Dermis microvascular lymphatic vessel endothelial cell (primary cell): ENCODE results near the gene GBP1. TPM values are rescaled to one million over a fixed set of nuclear protein-coding genes. Genes with fewer than 3 reads are reported as not detected.
"Not testable (repeated sequence)": the region's sequence is repeated elsewhere in the genome, so short reads cannot be mapped to it uniquely, and the experiment has no call there.

Experiments used
- DNase-seq, 2 donors: peaks; one replicate each; pipeline versions ENCODE4 v3.0.0 to v3.0.0-alpha.2; 2010; ENCODE audit warnings: low read depth in 2 of 2
- total RNA-seq: library from RNA; depleted of rRNA; stranded (reverse); fragments of >200 nt; gene quantifications from 2 replicates; pipeline ENCODE4 v1.2.1, GENCODE V29; 2014

GBP1 gene
- total RNA-seq, 1 donor from 2014 or later, result 8.6 TPM

- DNase-seq, result no peak
Measured at GRCh38 chr1:89060091-89060490, 4.9 kb downstream of the GBP1 start.

- DNase-seq, result no peak
Measured at GRCh38 chr1:89051955-89052312, 13.1 kb downstream of the GBP1 start.

GRCh38 chr1:89051300-89051954, 13.6 kb downstream of the GBP1 start:
- no peak for DNase-seq

- no peak for DNase-seq
Measured at GRCh38 chr1:89050649-89051033, 14.4 kb downstream of the GBP1 start.

GRCh38 chr1:89049901-89050648, 14.9 kb downstream of the GBP1 start:
- DNase-seq, result not testable (repeated sequence)

GRCh38 chr1:89049187-89049586, 15.8 kb downstream of the GBP1 start:
- DNase-seq, result not testable (repeated sequence)

- peak in 1 of 2 donors; percentile 39 for DNase-seq
Measured at GRCh38 chr1:89047734-89048133, 17.3 kb downstream of the GBP1 start.

- DNase-seq, result not testable (repeated sequence)
Measured at GRCh38 chr1:89046318-89047183, 18.5 kb downstream of the GBP1 start.

GRCh38 chr1:89044970-89045721, 19.9 kb downstream of the GBP1 start:
- DNase-seq, result no peak

GRCh38 chr1:89043940-89044339, 21.1 kb downstream of the GBP1 start:
- no peak for DNase-seq

- DNase-seq, result no peak
Measured at GRCh38 chr1:89042491-89042890, 22.5 kb downstream of the GBP1 start.

GRCh38 chr1:89041721-89042120, 23.3 kb downstream of the GBP1 start:
- DNase-seq, result no peak

- DNase-seq, result no peak
Measured at GRCh38 chr1:89041119-89041641, 23.8 kb downstream of the GBP1 start.

- no peak for DNase-seq
Measured at GRCh38 chr1:89040315-89040626, 24.7 kb downstream of the GBP1 start.

- no peak for DNase-seq
Measured at GRCh38 chr1:89037186-89037585, 27.8 kb downstream of the GBP1 start.

- no peak for DNase-seq
Measured at GRCh38 chr1:89035080-89035479, 29.9 kb downstream of the GBP1 start.

GRCh38 chr1:89034004-89034403, 31.0 kb downstream of the GBP1 start:
- DNase-seq, result not testable (repeated sequence)

- DNase-seq, result not testable (repeated sequence)
Measured at GRCh38 chr1:89029051-89029450, 36.0 kb downstream of the GBP1 start.

GRCh38 chr1:89025928-89026327, 39.1 kb downstream of the GBP1 start:
- DNase-seq, result no peak

- DNase-seq, result no peak
Measured at GRCh38 chr1:89023026-89023425, 42.0 kb downstream of the GBP1 start.

GRCh38 chr1:89022167-89022959, 42.6 kb downstream of the GBP1 start, which contains the start of gene GBP3:
TSS of gene GBP3 (minus strand) at chr1:89022866. CDS start at chr1:89020721, 2,145 bp downstream.
- DNase-seq, result peak in 1 of 2 donors; percentile 57
